Measurements from ENCODE around the gene KIF26B. TPM values are rescaled to one million over a fixed set of nuclear protein-coding genes. Genes with fewer than 3 reads are reported as not detected.
"Not testable (repeated sequence)": the region's sequence is repeated elsewhere in the genome, so short reads cannot be mapped to it uniquely, and the experiment has no call there.

The KIF26B gene
- total RNA-seq, 3 donors from 2014 or later: 0.03 to 0.24 (median 0.10) TPM

DNA sequence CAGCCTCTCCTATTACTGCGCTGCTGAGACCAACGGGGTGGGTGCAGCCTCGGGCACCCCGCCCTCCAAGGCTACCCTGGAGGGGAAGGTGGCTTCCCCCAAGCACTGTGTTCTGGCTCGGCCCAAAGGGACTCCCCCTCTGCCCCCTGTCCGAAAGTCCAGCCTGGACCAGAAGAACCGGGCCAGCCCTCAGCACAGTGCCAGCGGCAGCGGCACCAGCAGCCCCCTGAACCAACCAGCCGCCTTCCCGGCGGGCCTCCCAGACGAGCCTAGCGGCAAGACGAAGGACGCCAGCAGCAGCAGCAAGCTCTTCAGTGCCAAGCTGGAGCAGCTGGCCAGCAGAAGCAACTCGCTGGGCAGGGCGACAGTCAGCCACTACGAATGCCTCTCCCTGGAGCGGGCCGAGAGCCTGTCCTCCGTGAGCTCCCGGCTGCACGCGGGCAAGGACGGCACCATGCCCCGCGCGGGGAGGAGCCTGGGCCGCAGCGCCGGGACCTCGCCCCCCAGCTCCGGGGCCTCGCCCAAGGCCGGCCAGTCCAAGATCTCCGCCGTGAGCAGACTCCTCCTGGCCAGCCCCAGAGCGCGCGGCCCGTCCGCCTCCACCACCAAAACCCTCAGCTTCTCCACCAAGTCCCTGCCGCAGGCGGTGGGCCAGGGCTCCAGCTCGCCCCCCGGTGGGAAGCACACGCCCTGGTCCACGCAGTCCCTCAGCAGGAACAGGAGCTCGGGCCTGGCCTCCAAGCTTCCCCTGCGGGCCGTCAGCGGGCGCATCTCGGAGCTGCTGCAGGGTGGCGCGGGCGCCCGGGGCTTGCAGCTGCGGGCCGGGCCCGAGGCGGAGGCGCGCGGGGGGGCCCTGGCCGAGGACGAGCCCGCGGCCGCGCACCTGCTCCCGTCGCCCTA lies 533.1 kb downstream of the KIF26B start:
- peaks cover 8% of the 10 kb centered on the region for H3K27me3 Mint-ChIP-seq (ENCODE audit: low read depth)
- no peaks in the 10 kb centered on the region for H3K9me3 Mint-ChIP-seq
- H3K36me3 Mint-ChIP-seq (ENCODE audit: insufficient read depth): no peaks in the 10 kb centered on the region
- DNase-seq: no peak
- ATAC-seq: no peak
- no peak overlapping the region for H3K4me3 Mint-ChIP-seq
- no peaks in the 10 kb centered on the region for H3K4me1 Mint-ChIP-seq (ENCODE audit: low read depth)

DNA sequence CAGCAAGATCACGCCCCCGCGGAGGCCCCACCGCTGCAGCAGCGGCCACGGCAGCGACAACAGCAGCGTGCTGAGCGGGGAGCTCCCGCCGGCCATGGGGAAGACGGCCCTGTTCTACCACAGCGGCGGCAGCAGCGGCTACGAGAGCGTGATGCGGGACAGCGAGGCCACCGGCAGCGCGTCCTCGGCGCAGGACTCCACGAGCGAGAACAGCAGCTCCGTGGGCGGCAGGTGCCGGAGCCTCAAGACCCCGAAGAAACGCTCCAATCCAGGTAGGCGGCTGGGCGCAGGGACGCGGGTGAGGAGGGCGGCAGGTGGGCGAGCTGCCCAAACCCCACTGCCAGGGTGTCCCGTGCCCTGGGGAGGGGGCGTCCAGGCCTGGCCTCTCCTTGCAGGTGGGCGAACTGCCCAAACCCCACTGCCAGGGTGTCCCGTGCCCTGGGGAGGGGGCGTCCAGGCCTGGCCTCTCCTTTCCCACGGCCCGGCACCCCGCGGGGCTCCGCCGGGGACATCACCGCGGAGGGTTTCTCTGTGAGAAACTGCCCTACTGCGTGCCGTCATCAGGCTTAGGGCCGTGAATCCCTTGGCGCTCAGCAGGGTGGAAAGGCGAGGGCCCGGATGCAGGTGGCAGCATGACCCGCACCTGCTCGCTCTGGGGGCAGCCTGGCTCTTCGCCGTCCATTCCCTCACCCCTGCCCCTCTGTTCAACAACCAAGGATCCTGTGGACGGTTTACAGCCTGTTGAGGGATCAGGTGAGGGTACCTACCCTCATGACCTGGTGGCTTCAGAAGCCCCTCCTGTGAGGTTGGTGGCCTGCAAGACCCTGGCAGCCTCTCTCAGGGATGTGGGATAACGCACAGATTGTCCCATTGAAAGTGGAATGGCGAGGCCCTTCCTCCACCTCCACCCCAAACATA lies 534.0 kb downstream of the KIF26B start:
- peaks cover 8% of the 10 kb centered on the region for H3K27me3 Mint-ChIP-seq (ENCODE audit: low read depth)
- no peaks in the 10 kb centered on the region for H3K36me3 Mint-ChIP-seq (ENCODE audit: insufficient read depth)
- no peak for ATAC-seq
- no peaks in the 10 kb centered on the region for H3K9me3 Mint-ChIP-seq
- no peak for DNase-seq
- H3K4me3 Mint-ChIP-seq: no peak overlapping the region
- H3K4me1 Mint-ChIP-seq (ENCODE audit: low read depth): no peaks in the 10 kb centered on the region

DNA sequence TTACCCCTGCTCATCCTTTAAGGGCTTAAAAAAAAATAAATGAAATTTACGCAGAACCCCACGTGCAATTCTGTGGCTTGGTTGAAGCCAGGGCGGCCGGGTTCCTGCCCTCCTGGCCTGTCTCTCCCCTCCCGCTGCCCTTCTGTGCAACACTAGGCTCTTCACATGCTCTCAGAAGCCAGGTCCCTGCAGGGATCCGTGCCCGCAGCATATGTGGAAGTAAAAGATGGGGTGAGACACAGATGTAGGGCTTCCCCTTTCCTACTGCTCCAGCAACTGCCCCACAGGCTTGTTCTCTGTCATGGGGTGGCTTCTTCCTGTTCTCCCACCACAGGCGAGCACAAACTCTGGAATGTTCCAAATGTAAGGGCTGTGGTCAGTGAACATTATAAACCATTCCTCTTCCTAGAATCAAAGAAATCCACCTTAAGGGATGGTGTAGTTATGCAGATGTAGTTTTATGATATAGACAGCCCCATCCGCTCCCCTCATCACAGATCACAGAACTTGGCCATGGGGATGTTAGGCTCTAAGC lies 535.4 kb downstream of the KIF26B start:
- H3K4me3 Mint-ChIP-seq: no peak overlapping the region
- no peak for DNase-seq
- peaks cover 6% of the 10 kb centered on the region for H3K27me3 Mint-ChIP-seq (ENCODE audit: low read depth)
- H3K36me3 Mint-ChIP-seq (ENCODE audit: insufficient read depth): no peaks in the 10 kb centered on the region
- H3K9me3 Mint-ChIP-seq: no peaks in the 10 kb centered on the region
- no peaks in the 10 kb centered on the region for H3K4me1 Mint-ChIP-seq (ENCODE audit: low read depth)
- no peak for ATAC-seq

DNA sequence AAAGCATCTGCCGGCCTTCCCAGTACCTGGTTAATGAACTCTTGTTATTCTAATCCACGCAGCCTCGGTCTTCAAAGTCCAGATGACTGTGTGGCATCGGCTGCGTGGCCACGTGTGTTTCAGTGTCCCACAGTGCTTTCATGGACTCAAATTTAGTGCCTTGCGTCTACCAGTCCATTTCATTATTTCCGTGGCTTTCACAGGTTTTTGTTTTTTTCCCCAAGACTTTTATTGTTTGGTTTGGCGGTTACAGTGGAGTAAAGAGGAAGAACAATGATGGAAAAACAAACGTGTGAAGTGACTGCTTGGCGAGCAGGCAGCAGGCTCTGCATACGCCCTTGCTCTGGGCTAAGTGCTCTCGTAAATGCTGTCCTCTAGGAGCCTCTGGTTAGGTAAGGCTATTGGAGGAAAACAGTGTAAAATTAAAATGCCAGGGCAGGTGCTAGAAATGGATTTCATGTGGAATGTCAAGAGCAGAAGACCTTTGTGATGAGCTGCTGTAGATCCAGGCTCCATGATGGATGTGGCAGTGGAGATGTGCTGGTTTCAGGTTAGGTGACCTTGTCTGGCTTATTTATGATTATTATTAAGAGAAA lies 536.3 kb downstream of the KIF26B start:
- Mint-ChIP-seq H3K9me3 (no peaks in the 10 kb centered on the region), H3K4me3 (no peak overlapping the region), H3K4me1 (ENCODE audit: low read depth) (no peaks in the 10 kb centered on the region), H3K27me3 (ENCODE audit: low read depth) (peaks cover 6% of the 10 kb centered on the region), H3K36me3 (ENCODE audit: insufficient read depth) (no peaks in the 10 kb centered on the region)
- ATAC-seq: no peak
- DNase-seq: no peak

DNA sequence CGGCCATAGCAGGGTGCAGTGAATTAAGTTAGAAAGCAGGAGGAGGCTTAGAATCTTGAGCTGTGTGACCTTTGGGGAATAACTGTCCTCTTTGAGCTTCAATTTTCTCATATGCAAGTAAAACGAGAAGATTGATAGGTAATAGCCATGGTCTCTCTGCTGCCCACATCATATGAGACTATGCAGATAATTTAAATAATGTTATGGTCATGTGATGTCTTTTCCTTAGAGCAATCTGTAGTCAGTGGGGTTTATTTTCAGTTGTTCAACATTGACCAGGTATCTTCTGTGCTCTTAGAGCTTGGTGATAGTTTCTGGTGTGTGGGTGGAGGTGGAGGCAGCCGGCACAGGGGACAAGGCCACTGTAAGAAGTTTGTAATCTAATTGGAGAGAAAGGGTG lies 537.1 kb downstream of the KIF26B start:
- peaks cover 6% of the 10 kb centered on the region for H3K27me3 Mint-ChIP-seq (ENCODE audit: low read depth)
- H3K4me3 Mint-ChIP-seq: no peak overlapping the region
- no peaks in the 10 kb centered on the region for H3K4me1 Mint-ChIP-seq (ENCODE audit: low read depth)
- no peak for DNase-seq
- H3K9me3 Mint-ChIP-seq: no peaks in the 10 kb centered on the region
- H3K36me3 Mint-ChIP-seq (ENCODE audit: insufficient read depth): no peaks in the 10 kb centered on the region
- ATAC-seq: no peak

DNA sequence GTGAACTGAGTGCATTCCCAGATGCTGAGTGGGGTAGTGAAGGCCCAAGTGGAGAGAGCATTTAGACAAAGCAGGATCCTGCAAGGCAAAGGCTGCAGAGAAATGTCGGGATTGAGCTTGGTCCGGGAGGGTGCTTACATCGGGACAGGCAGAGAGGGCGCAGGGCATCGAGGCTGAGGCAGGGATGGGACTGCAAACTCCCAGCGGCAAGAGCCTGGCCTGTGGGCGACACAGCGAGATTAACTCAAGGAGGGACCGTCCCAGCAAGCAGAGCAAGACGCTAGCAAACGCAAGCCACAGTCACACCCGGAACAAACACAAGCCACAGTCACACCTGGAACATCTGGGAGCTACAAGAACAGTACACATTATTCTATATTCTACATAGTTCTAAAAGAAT lies 537.5 kb downstream of the KIF26B start:
- DNase-seq (no peak), ATAC-seq (no peak)
- Mint-ChIP-seq H3K4me3 (no peak overlapping the region), H3K36me3 (ENCODE audit: insufficient read depth) (no peaks in the 10 kb centered on the region), H3K27me3 (ENCODE audit: low read depth) (peaks cover 2% of the 10 kb centered on the region), H3K9me3 (no peaks in the 10 kb centered on the region), H3K4me1 (ENCODE audit: low read depth) (no peaks in the 10 kb centered on the region)

DNA sequence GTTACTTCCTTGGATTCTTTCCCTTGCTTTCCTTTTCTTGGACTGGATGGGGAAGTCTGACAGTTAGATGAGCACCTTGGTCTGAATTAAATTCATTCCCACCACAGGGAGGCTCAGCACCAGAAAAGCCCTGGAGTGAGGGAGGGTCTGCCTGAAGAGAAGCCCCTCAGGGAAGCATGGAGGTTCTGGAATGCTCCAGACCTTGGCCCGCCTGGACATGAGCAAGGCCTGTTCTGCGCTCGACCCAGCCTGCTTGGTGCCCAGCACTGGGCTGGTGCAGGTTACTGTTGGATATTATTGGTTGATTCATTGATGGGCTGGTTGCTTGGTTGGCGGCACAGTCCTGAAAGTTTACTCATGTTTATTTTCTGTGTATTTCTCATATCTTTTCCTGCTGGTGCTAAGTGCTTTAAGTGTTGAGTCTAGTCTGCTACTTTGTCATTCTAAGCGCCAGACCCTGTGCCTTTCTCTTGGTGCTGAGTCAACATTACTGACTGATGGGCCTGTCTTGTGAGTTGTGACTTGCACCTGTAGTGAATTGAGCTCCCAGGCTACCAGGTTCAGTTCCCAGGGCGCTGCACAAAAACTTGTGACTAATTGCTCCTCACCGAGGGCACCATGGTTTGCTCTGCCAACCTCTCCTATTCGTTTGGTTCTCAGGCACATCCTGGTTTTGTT lies 538.5 kb downstream of the KIF26B start:
- no peak for ATAC-seq

DNA sequence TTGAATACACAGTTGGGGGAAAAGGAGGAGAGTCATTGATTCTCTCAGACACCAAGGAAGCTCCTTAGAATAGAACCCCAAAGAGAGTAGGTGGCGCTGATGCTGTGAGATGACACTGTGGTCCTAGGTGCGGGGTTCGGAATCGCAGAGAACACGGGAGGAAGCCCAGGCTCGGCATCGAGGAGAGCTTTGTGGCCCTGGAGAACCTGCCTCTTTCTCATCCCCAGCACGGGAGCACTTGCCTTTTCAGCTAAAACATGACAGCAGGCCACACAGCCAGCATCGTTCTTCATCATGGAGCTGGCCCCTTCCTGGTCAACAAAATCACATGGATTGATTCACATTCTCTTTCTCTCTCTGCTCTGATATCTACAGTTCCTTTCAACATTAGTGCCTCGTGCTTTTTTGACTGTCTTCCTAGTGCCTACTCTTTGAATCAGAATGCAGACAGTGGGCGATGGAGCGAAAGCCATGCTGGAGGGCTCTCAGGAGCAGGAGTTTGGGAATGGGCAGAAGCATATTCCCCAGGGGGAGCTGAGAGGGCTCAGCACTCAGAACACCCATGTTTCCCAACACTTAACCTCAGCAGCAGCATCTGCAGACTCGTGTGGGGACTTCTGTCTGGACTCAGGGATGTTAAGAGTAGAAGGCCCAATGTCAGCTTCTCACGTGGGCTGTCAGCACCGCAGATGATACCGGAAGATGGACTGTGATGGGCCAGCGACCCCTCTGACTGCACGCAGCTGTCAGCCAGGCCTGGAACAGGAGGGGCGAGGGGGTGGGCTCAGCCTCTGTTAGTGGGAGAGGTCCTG lies 539.4 kb downstream of the KIF26B start:
- no peaks in the 10 kb centered on the region for H3K36me3 Mint-ChIP-seq (ENCODE audit: insufficient read depth)
- no peak overlapping the region for H3K4me3 Mint-ChIP-seq
- H3K27me3 Mint-ChIP-seq (ENCODE audit: low read depth): peaks cover 2% of the 10 kb centered on the region
- ATAC-seq (no peak), DNase-seq (no peak)
- no peaks in the 10 kb centered on the region for H3K4me1 Mint-ChIP-seq (ENCODE audit: low read depth)
- no peaks in the 10 kb centered on the region for H3K9me3 Mint-ChIP-seq

More for the DNA sequence above, 538.5 kb downstream of the KIF26B start:
- Mint-ChIP-seq H3K9me3 (no peaks in the 10 kb centered on the region), H3K36me3 (ENCODE audit: insufficient read depth) (no peaks in the 10 kb centered on the region), H3K4me1 (ENCODE audit: low read depth) (no peaks in the 10 kb centered on the region), H3K27me3 (ENCODE audit: low read depth) (peaks cover 2% of the 10 kb centered on the region), H3K4me3 (no peak overlapping the region)
- no peak for DNase-seq

DNA sequence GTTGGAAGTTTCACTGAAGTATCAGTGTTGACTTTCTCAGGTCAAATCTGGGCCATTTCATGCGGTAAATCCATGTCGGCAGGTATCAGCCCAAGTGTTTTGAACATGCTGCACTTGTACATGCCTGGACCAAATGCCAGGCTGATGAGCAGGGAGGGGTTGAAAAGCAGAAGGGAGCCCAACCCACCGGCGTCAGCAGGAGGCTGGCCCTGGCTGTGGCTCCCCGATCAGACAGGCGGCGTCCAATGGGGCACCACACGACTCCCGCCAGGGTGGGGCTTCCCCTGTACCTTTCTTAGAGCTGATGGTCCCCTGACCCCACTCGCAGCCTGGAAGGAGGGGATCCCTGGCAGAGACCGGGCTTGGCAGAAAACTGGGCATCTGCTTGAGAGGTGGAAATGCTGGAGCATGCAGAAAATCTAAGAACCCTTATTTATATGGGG lies 540.0 kb downstream of the KIF26B start:
- no peak overlapping the region for H3K4me3 Mint-ChIP-seq
- ATAC-seq (no peak), DNase-seq (no peak)
- H3K4me1 Mint-ChIP-seq (ENCODE audit: low read depth): no peaks in the 10 kb centered on the region
- H3K9me3 Mint-ChIP-seq: no peaks in the 10 kb centered on the region
- no peaks in the 10 kb centered on the region for H3K36me3 Mint-ChIP-seq (ENCODE audit: insufficient read depth)
- no peaks in the 10 kb centered on the region for H3K27me3 Mint-ChIP-seq (ENCODE audit: low read depth)

DNA sequence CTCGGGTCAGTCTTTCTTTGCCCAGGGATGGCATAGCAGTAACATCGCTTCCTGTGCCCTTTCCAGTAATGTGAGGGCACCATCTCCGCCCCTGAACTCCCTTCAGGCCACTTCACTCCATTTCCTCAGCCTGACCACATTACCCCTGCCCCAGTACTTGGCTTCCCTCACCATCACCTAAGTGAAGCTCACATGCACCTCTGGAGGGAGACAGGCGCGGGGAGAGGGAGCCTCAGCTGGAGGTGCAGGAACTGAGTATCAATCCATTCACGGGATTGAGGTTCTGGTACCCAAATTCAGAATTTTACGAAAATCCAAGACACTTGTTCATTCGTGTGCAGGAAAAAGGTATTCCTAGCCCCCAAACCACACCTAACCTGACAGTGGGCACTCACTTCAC lies 540.4 kb downstream of the KIF26B start:
- Mint-ChIP-seq H3K36me3 (ENCODE audit: insufficient read depth) (no peaks in the 10 kb centered on the region), H3K27me3 (ENCODE audit: low read depth) (no peaks in the 10 kb centered on the region), H3K4me3 (no peak overlapping the region), H3K9me3 (no peaks in the 10 kb centered on the region), H3K4me1 (ENCODE audit: low read depth) (no peaks in the 10 kb centered on the region)
- no peak for DNase-seq
- no peak for ATAC-seq

DNA sequence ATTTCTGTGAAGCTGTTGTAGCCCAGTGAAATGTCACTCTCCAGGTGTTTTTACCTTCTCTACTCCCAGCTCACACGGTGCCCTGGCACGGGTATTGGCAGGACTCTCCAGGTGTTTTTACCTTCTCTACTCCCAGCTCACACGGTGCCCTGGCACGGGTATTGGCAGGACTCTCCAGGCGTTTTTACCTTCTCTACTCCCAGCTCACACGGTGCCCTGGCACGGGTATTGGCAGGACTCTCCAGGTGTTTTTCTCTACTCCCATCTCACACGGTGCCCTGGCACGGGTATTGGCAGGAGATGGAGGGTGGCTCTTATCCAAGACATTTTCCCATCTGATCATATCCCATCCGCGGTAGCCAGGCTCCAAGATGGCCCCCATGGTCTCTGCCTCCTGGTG lies 540.9 kb downstream of the KIF26B start:
- H3K27me3 Mint-ChIP-seq (ENCODE audit: low read depth); H3K4me1 Mint-ChIP-seq (ENCODE audit: low read depth); H3K9me3 Mint-ChIP-seq; H3K4me3 Mint-ChIP-seq; DNase-seq; H3K36me3 Mint-ChIP-seq (ENCODE audit: insufficient read depth); ATAC-seq: not testable (repeated sequence)

DNA sequence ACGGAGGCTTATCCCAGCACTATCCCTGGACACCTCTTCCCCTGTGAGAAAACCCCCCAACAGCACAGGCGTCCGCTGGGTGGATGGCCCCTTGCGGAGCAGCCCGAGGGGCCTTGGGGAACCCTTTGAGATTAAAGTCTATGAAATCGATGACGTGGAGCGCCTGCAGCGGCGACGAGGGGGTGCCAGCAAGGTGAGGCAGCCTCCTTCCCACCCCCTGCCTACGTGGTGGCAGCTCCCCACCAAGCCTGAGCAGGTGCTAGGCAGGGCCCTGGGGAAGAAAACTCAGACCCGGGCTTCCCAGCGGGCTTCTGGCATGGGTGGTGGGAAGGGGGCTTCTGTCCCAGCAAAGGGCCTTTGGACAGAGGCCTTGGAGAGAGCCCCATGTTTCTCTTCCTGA lies 543.3 kb downstream of the KIF26B start:
- Mint-ChIP-seq H3K4me1 (ENCODE audit: low read depth) (no peaks in the 10 kb centered on the region), H3K4me3 (no peak overlapping the region), H3K27me3 (ENCODE audit: low read depth) (no peaks in the 10 kb centered on the region), H3K36me3 (ENCODE audit: insufficient read depth) (no peaks in the 10 kb centered on the region), H3K9me3 (no peaks in the 10 kb centered on the region)
- DNase-seq (no peak), ATAC-seq (no peak)

DNA sequence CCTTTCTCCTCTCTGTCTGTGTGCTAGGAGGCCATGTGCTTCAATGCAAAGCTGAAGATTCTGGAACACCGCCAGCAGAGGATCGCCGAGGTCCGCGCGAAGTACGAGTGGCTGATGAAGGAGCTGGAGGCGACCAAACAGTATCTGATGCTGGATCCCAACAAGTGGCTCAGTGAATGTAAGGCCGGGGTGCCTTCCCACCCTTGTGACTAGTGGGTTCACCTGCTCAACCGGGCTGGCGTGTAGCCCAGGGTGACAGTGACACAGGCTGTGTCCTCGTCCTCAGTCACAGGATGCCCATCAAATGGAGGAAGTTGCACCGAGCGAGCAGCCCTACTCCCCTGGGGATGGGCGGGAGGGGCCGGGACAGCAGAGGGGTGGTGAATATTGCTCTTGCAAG lies 544.1 kb downstream of the KIF26B start:
- H3K4me3 Mint-ChIP-seq: no peak overlapping the region
- no peak for DNase-seq
- no peaks in the 10 kb centered on the region for H3K9me3 Mint-ChIP-seq
- H3K36me3 Mint-ChIP-seq (ENCODE audit: insufficient read depth): no peaks in the 10 kb centered on the region
- ATAC-seq: no peak
- H3K4me1 Mint-ChIP-seq (ENCODE audit: low read depth): no peaks in the 10 kb centered on the region
- H3K27me3 Mint-ChIP-seq (ENCODE audit: low read depth): no peaks in the 10 kb centered on the region
